Esophagus squamous epithelium (tissue), 4 donors: ENCODE measurements around the gene ATP1A4.

Experiments
- CTCF ChIP-seq, 6 experiments: fragments of 450-650 bp in 4 of 6; fragments of 200-600 bp in 2 of 6; sonication (generic) in 2 of 6; IDR thresholded peaks; one replicate each; pipeline ENCODE4 v1.5.1; 2016 to 2019; ENCODE audit warnings: antibody characterized with exemption in 6 of 6, mild to moderate bottlenecking in 4 of 6, moderate library complexity in 4 of 6
- POLR2A ChIP-seq, 4 donors: fragments of 450-650 bp; IDR thresholded peaks; one replicate each; pipeline ENCODE4 v1.6.1; 2017; ENCODE audit warnings: antibody characterized with exemption in 4 of 4, mild to moderate bottlenecking in 4 of 4, moderate library complexity in 3 of 4

GRCh38 chr1:160205242-160206035 lies 54.0 kb downstream of the ATP1A4 start, which contains the start of gene PEA15:
- TF ChIP-seq CTCF (IDR thresholded peaks at IDR 0.05) (peak in 1 of 6 experiments; percentile 7), POLR2A (IDR thresholded peaks at IDR 0.05) (peak in 3 of 4 donors; percentile 29 to 83 (median 70))
